Loucy (cell line): ENCODE measurements around the gene PPIL4.

Experiments used
- H2AFZ ChIP-seq: fragments of 200-600 bp; sonication (generic); 2 replicates; pipeline ENCODE4 v1.6.0; 2016; ENCODE audit warnings: antibody characterized with exemption, mild to moderate bottlenecking, low read length, moderate library complexity
- H3F3A ChIP-seq: fragments of 200-600 bp; 2 replicates; pipeline ENCODE4 v1.6.0; 2016; ENCODE audit warnings: antibody characterized with exemption, low read depth, mild to moderate bottlenecking
- H3K27me3 ChIP-seq: fragments of 200-600 bp; sonication (generic); 2 replicates; pipeline ENCODE4 v1.6.1; 2014; ENCODE audit warnings: low read length, mild to moderate bottlenecking; ENCODE audit not compliant: insufficient read depth, poor library complexity, severe bottlenecking
- H3K36me3 ChIP-seq: fragments of 200-600 bp; sonication (generic); 2 replicates; pipeline ENCODE4 v1.6.1; 2016; ENCODE audit warnings: low read length; ENCODE audit not compliant: insufficient read depth
- H3K4me1 ChIP-seq: fragments of 200-600 bp; sonication (generic); 2 replicates; pipeline ENCODE4 v1.5.1; 2014; ENCODE audit warnings: low read length, mild to moderate bottlenecking; ENCODE audit not compliant: insufficient read depth, poor library complexity, severe bottlenecking
- H3K4me2 ChIP-seq: fragments of 200-600 bp; sonication (generic); 2 replicates; pipeline ENCODE4 v1.6.0; 2014; ENCODE audit warnings: antibody characterized with exemption, low read length, low read depth, mild to moderate bottlenecking; ENCODE audit not compliant: poor library complexity, severe bottlenecking
- H3K4me3 ChIP-seq: fragments of 200-600 bp; sonication (generic); 2 replicates; pipeline ENCODE4 v1.5.1; 2014; ENCODE audit warnings: low read length, mild to moderate bottlenecking, mixed read lengths; ENCODE audit not compliant: poor library complexity, severe bottlenecking
- H3K79me2 ChIP-seq: fragments of 200-600 bp; sonication (generic); 2 replicates; pipeline ENCODE4 v1.6.1; 2014; ENCODE audit warnings: low read length; ENCODE audit not compliant: insufficient read depth
- H3K9ac ChIP-seq: fragments of 200-600 bp; sonication (generic); 2 replicates; pipeline ENCODE4 v1.6.0; 2014; ENCODE audit warnings: mild to moderate bottlenecking, low read depth, low read length, moderate library complexity; ENCODE audit not compliant: poor library complexity, severe bottlenecking
- H3K9me2 ChIP-seq: fragments of 200-600 bp; sonication (generic); replicated peaks from 2 replicates; pipeline ENCODE4 v1.6.1; 2016; ENCODE audit warnings: low read depth, low read length, mixed read lengths
- H3K9me3 ChIP-seq: fragments of 200-600 bp; sonication (generic); 2 replicates; pipeline ENCODE4 v1.6.1; 2014; ENCODE audit warnings: mild to moderate bottlenecking, antibody characterized with exemption, low read length, low read depth; ENCODE audit not compliant: insufficient read depth
- H4K20me1 ChIP-seq: fragments of 200-600 bp; sonication (generic); 2 replicates; pipeline ENCODE4 v1.6.0; 2014; ENCODE audit warnings: antibody characterized with exemption, low read length, mild to moderate bottlenecking; ENCODE audit not compliant: insufficient read depth, poor library complexity, severe bottlenecking
- EZH2phosphoT487 ChIP-seq: fragments of 200-600 bp; IDR thresholded peaks from 2 replicates; pipeline ENCODE4 v1.6.1; 2018; ENCODE audit warnings: antibody characterized with exemption, mild to moderate bottlenecking, moderate library complexity, borderline replicate concordance
- TF ChIP-seq, protein P1 (sequence below): fragments of 200-600 bp; sonication (generic); conservative IDR thresholded peaks from 2 replicates; pipeline ENCODE4 v1.5.1; 2014; ENCODE audit warnings: mild to moderate bottlenecking, antibody characterized with exemption, low read length

Gene PPIL4

GRCh38 chr6:149483849-149484655 lies 61.8 kb downstream of the PPIL4 start:
- H3K79me2 ChIP-seq: no peaks in the 10 kb centered on the region
- H3K4me2 ChIP-seq: no peak overlapping the region
- H2AFZ ChIP-seq: no peak overlapping the region

GRCh38 chr6:149483334-149483725 lies 62.5 kb downstream of the PPIL4 start:
- no peaks in the 10 kb centered on the region for H4K20me1 ChIP-seq
- H3K9me3 ChIP-seq: no peaks in the 10 kb centered on the region
- no peak overlapping the region for H2AFZ ChIP-seq
- TF ChIP-seq, protein P1, sequence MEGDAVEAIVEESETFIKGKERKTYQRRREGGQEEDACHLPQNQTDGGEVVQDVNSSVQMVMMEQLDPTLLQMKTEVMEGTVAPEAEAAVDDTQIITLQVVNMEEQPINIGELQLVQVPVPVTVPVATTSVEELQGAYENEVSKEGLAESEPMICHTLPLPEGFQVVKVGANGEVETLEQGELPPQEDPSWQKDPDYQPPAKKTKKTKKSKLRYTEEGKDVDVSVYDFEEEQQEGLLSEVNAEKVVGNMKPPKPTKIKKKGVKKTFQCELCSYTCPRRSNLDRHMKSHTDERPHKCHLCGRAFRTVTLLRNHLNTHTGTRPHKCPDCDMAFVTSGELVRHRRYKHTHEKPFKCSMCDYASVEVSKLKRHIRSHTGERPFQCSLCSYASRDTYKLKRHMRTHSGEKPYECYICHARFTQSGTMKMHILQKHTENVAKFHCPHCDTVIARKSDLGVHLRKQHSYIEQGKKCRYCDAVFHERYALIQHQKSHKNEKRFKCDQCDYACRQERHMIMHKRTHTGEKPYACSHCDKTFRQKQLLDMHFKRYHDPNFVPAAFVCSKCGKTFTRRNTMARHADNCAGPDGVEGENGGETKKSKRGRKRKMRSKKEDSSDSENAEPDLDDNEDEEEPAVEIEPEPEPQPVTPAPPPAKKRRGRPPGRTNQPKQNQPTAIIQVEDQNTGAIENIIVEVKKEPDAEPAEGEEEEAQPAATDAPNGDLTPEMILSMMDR: no peak
- TF ChIP-seq EZH2phosphoT487: no peak
- no peak overlapping the region for H3K9ac ChIP-seq
- H3F3A ChIP-seq: no peaks in the 10 kb centered on the region
- no peak overlapping the region for H3K4me3 ChIP-seq
- H3K79me2 ChIP-seq: no peaks in the 10 kb centered on the region
- no peaks in the 10 kb centered on the region for H3K36me3 ChIP-seq
- H3K4me2 ChIP-seq: no peak overlapping the region
- no peaks in the 10 kb centered on the region for H3K9me2 ChIP-seq
- H3K4me1 ChIP-seq: peaks cover 12% of the 10 kb centered on the region
- H3K27me3 ChIP-seq: no peaks in the 10 kb centered on the region

More at GRCh38 chr6:149483849-149484655, 61.8 kb downstream of the PPIL4 start:
- H3F3A ChIP-seq: no peaks in the 10 kb centered on the region
- no peak overlapping the region for H3K9ac ChIP-seq
- H4K20me1 ChIP-seq: no peaks in the 10 kb centered on the region
- no peaks in the 10 kb centered on the region for H3K9me2 ChIP-seq
- peaks cover 12% of the 10 kb centered on the region for H3K4me1 ChIP-seq
- H3K9me3 ChIP-seq: no peaks in the 10 kb centered on the region
- H3K27me3 ChIP-seq: no peaks in the 10 kb centered on the region
- H3K36me3 ChIP-seq: no peaks in the 10 kb centered on the region
- no peak overlapping the region for H3K4me3 ChIP-seq
- no peak for TF ChIP-seq EZH2phosphoT487
- TF ChIP-seq, protein P1: no peak

GRCh38 chr6:149482545-149483333 lies 63.1 kb downstream of the PPIL4 start:
- Histone ChIP-seq H4K20me1 (no peaks in the 10 kb centered on the region), H3K4me1 (peaks cover 12% of the 10 kb centered on the region), H3K4me3 (no peak overlapping the region), H3K36me3 (no peaks in the 10 kb centered on the region), H3K9ac (no peak overlapping the region), H3K79me2 (no peaks in the 10 kb centered on the region), H3K9me3 (no peaks in the 10 kb centered on the region), H2AFZ (no peak overlapping the region), H3K27me3 (no peaks in the 10 kb centered on the region), H3K4me2 (no peak overlapping the region), H3K9me2 (no peaks in the 10 kb centered on the region), H3F3A (no peaks in the 10 kb centered on the region)
- TF ChIP-seq, protein P1: no peak
- TF ChIP-seq EZH2phosphoT487: no peak
